Panc1 (cell line): Measurements from ENCODE around the gene SRCAP. TPM values are rescaled to one million over a fixed set of nuclear protein-coding genes. Genes with fewer than 3 reads are reported as not detected.

Experiments used
- ATAC-seq: fragments of 200-7000 bp; cut with Tn5 transposase; 2 replicates; pipeline ENCODE4 v1.9.1; 2020; ENCODE audit warnings: mild to moderate bottlenecking, moderate library complexity
- BruUV-seq: library from RNA; stranded (reverse); fragments of 400-500 nt; replicated peaks from 2 replicates; lab custom pipeline; 2021; lab: Mats Ljungman, UMichigan
- CTCF ChIA-PET: fragments of 300-600 bp; sonication (Branson Sonifier 250); formaldehyde crosslinking; loops from one replicate; lab custom pipeline; 2022; ENCODE audit warnings: antibody characterized with exemption; lab: Charles Lee
- POLR2A ChIA-PET: fragments of 300-600 bp; sonication (Branson Sonifier 250); formaldehyde crosslinking; loops from one replicate; lab custom pipeline; 2022; ENCODE audit warnings: antibody characterized with exemption; lab: Charles Lee
- DNase-seq: peaks from one replicate; pipeline ENCODE4 v3.0.0-alpha.2; 2010; ENCODE audit warnings: low read depth, low spot score
- H3K27ac ChIP-seq: 2 replicates; pipeline ENCODE4 v1.5.1; 2011; ENCODE audit warnings: mild to moderate bottlenecking, low read length, inconsistent platforms
- H3K27me3 ChIP-seq: fragments of 200-500 bp; sonication (Bioruptor generic); 2 replicates; pipeline ENCODE4 v1.6.0; 2014; ENCODE audit warnings: low read length, inconsistent platforms; ENCODE audit not compliant: control insufficient read depth, insufficient read depth
- H3K36me3 ChIP-seq: fragments of 200-500 bp; sonication (Bioruptor generic); 2 replicates; pipeline ENCODE4 v1.5.1; 2014; ENCODE audit warnings: inconsistent platforms, mild to moderate bottlenecking, low read length, moderate library complexity; ENCODE audit not compliant: control insufficient read depth, insufficient read depth
- H3K4me1 ChIP-seq: 2 replicates; pipeline ENCODE4 v1.5.1; 2011; ENCODE audit warnings: inconsistent platforms, mild to moderate bottlenecking, low read length, moderate library complexity; ENCODE audit not compliant: control insufficient read depth, insufficient read depth
- H3K4me3 ChIP-seq, 2 experiments: 2 replicates each; pipeline ENCODE4 v1.5.1; 2011 to 2012; ENCODE audit warnings: low read depth in 2 of 2, low read length in 2 of 2, mild to moderate bottlenecking in 2 of 2, inconsistent platforms in 1 of 2, moderate library complexity in 1 of 2
- H3K9me3 ChIP-seq: fragments of 200-500 bp; sonication (Bioruptor generic); 2 replicates; pipeline ENCODE4 v1.5.1; 2014; ENCODE audit warnings: low read depth, mild to moderate bottlenecking, inconsistent platforms, low read length, moderate library complexity; ENCODE audit not compliant: control insufficient read depth, insufficient read depth
- POLR2AphosphoS5 ChIP-seq: IDR thresholded peaks from 2 replicates; pipeline ENCODE4 v1.6.1; 2012; ENCODE audit warnings: mild to moderate bottlenecking, low read depth, low read length, moderate library complexity
- SIN3A ChIP-seq: IDR thresholded peaks from 2 replicates; pipeline ENCODE4 v1.6.1; 2012; ENCODE audit warnings: low read depth, mild to moderate bottlenecking, low read length, moderate library complexity, borderline replicate concordance; ENCODE audit not compliant: insufficient read depth
- in situ Hi-C: cut with HindIII; loops from 2 replicates; pipeline ENCODE4 v1.10.0; 2016; ENCODE audit warnings: low sequenced_read_pairs, low pct_unique_long_range_greater_than_20kb
- intact Hi-C: fragments of 100-400 bp; cut with micrococcal nuclease; formaldehyde crosslinking; loops from one replicate; pipeline ENCODE4 v1.10.0; 2022; ENCODE audit not compliant: unreplicated experiment
- total RNA-seq: library from RNA; stranded (reverse); gene quantifications from one replicate; pipeline ENCODE4 v1.2.1, GENCODE V29; 2021; ENCODE audit not compliant: unreplicated experiment

Gene SRCAP
- total RNA-seq, 1 experiment from 2014 or later, result 73.6 TPM

DNA sequence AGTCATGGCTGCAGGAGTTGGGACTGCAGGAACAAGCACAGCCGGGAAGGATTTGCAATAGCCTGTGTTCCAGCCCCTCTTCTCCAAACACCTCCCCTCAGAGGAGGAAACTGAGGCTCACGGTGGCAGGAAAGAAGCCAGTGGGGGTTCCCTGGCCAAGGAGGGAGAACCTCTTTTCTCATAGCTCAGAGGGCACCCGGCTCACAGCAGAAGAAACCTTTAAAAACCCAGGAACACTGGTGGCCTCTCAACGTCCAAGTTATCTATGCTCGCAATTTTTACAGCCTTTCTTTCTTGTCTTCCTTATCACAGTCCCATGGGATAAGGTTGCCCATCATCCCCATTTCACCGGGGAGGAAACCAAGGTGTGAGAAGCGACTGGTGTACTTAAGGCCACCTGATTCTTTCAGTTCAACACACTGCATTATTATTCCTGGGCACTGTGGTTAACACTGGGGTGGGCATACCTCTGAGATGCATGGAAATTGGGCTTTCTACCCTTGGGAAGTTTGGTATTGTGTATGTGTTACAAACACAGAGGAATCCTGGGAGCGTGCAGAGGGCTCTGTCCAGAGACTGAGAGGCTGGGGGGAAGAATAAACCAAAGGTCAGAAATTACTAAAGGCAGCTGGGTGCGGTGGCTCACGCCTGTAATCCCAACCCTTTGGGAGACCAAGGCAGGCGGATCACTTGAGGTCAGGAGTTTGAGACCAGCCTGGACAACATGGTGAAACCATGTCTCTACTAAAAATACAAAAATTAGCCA, 88.8 kb downstream of the SRCAP start:
- Histone ChIP-seq H3K27me3 (no peaks in the 10 kb centered on the region), H3K36me3 (peaks cover 7% of the 10 kb centered on the region; the same call in 1 of the 2 replicates), H3K4me1 (peaks cover 20% of the 10 kb centered on the region), H3K9me3 (no peaks in the 10 kb centered on the region), H3K27ac (peak overlapping the region; percentile 91), H3K4me3 (peak overlapping the region; percentile 86 to 87)
- intact Hi-C loops (no loop called here), in situ Hi-C loops (no loop called here)
- TF ChIP-seq POLR2AphosphoS5 (no peak), SIN3A (no peak)
- ChIA-PET POLR2A (interaction anchor here (0.7 to 1.0 kb wide), 2 partner anchors 17 to 171 kb away, joined by 3 read pairs; no protein-coding TSS in a partner anchor), CTCF (no interaction called here)
- DNase-seq (no peak), ATAC-seq (no peak; the same call in 1 of the 2 replicates)
- BruUV-seq, result no TSS peak

Other genes with a start within 250 kb of the SRCAP start
- gene ITGAL, start 226.4 kb upstream of the SRCAP start, total RNA-seq, result 0.54 TPM
- 68.3 TPM for gene ZNF768, start 172.6 kb upstream of the SRCAP start, total RNA-seq
- 10.9 TPM for gene ZNF747, start 164.3 kb upstream of the SRCAP start, total RNA-seq
- gene ZNF764, start 140.8 kb upstream of the SRCAP start, total RNA-seq, result 16.7 TPM
- 7.7 TPM for gene ZNF688, start 127.5 kb upstream of the SRCAP start, total RNA-seq
- gene ZNF785, start 113.5 kb upstream of the SRCAP start, total RNA-seq, result 6.2 TPM
- 16.5 TPM for gene ZNF689, start 88.8 kb upstream of the SRCAP start, total RNA-seq
- 77.6 TPM for gene PRR14, start 48.2 kb upstream of the SRCAP start, total RNA-seq
- 103 TPM for gene FBRS, start 40.7 kb upstream of the SRCAP start, total RNA-seq
- 43.1 TPM for gene PHKG2, start 49.3 kb downstream of the SRCAP start, total RNA-seq
- gene CFAP119, start 62.9 kb downstream of the SRCAP start, total RNA-seq, result 21.0 TPM
- 114 TPM for gene RNF40, start 63.2 kb downstream of the SRCAP start, total RNA-seq
- 19.2 TPM for gene ZNF629, start 88.0 kb downstream of the SRCAP start, total RNA-seq
- 45.8 TPM for gene BCL7C, start 194.9 kb downstream of the SRCAP start, total RNA-seq
- gene CTF1, start 197.4 kb downstream of the SRCAP start, total RNA-seq, result 2.9 TPM
- 52.3 TPM for gene FBXL19, start 224.4 kb downstream of the SRCAP start, total RNA-seq
- 26.9 TPM for gene ORAI3, start 249.9 kb downstream of the SRCAP start, total RNA-seq